Ishikawa (cell line): ENCODE results near the gene EDC3.

Experiments
- CEBPB ChIP-seq: IDR thresholded peaks from 2 replicates; pipeline ENCODE4 v1.6.1; 2012
- CREB1 ChIP-seq: IDR thresholded peaks from 2 replicates; pipeline ENCODE4 v1.6.1; 2012; ENCODE audit warnings: low read depth
- EGR1 ChIP-seq: IDR thresholded peaks from 2 replicates; pipeline ENCODE4 v1.6.1; 2012
- FOXM1 ChIP-seq: IDR thresholded peaks from 2 replicates; pipeline ENCODE4 v1.6.1; 2012; ENCODE audit warnings: low read depth, borderline replicate concordance
- NFIC ChIP-seq: IDR thresholded peaks from 2 replicates; pipeline ENCODE4 v1.6.1; 2012
- TEAD4 ChIP-seq: IDR thresholded peaks from 2 replicates; pipeline ENCODE4 v1.6.1; 2012
- YY1 ChIP-seq: IDR thresholded peaks from 2 replicates; pipeline ENCODE4 v1.6.1; 2012; ENCODE audit warnings: low read depth
- TF ChIP-seq, protein P1 (sequence below): IDR thresholded peaks from 2 replicates; pipeline ENCODE4 v1.6.1; 2012; ENCODE audit warnings: low read depth, mild to moderate bottlenecking

DNA sequence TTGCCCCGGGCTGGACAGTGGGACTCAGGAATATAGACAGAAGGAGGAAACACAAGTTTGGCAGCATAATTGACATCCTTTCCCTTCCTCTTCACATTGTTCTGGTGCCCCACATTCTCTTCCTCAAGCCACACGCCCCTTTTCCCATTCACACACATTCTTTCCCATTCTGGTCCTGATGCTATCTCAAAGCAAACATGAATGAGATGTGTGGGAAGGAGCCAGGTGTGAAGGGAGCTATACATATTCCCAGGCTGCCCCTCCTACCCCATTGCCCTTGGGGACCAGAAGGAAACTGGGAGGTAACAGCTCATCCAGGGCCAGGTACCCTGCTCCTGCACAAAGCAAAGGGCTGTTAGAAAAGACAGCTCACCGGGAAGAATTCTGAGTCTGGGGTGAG lies 103.6 kb downstream of the EDC3 start:
- TF ChIP-seq NFIC (no peak), FOXM1 (no peak), EGR1 (no peak), YY1 (no peak), CEBPB (no peak), TEAD4 (no peak), CREB1 (no peak)
- TF ChIP-seq, protein P1, sequence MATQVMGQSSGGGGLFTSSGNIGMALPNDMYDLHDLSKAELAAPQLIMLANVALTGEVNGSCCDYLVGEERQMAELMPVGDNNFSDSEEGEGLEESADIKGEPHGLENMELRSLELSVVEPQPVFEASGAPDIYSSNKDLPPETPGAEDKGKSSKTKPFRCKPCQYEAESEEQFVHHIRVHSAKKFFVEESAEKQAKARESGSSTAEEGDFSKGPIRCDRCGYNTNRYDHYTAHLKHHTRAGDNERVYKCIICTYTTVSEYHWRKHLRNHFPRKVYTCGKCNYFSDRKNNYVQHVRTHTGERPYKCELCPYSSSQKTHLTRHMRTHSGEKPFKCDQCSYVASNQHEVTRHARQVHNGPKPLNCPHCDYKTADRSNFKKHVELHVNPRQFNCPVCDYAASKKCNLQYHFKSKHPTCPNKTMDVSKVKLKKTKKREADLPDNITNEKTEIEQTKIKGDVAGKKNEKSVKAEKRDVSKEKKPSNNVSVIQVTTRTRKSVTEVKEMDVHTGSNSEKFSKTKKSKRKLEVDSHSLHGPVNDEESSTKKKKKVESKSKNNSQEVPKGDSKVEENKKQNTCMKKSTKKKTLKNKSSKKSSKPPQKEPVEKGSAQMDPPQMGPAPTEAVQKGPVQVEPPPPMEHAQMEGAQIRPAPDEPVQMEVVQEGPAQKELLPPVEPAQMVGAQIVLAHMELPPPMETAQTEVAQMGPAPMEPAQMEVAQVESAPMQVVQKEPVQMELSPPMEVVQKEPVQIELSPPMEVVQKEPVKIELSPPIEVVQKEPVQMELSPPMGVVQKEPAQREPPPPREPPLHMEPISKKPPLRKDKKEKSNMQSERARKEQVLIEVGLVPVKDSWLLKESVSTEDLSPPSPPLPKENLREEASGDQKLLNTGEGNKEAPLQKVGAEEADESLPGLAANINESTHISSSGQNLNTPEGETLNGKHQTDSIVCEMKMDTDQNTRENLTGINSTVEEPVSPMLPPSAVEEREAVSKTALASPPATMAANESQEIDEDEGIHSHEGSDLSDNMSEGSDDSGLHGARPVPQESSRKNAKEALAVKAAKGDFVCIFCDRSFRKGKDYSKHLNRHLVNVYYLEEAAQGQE = no peak
